GM18519 (cell line): ENCODE results near the gene GRHPR.
"Not testable (repeated sequence)": the region's sequence is repeated elsewhere in the genome, so short reads cannot be mapped to it uniquely, and the experiment has no call there.

Experiments
- ATAC-seq: cut with Tn5 transposase; IDR thresholded peaks from one replicate; pipeline ENCODE4 v1.9.1; 2021; ENCODE audit warnings: mild to moderate bottlenecking, moderate library complexity; ENCODE audit not compliant: unreplicated experiment, low FRiP score

The GRHPR gene

GRCh38 chr9:37474438-37474837, 51.9 kb downstream of the GRHPR start:
- ATAC-seq = no peak

DNA sequence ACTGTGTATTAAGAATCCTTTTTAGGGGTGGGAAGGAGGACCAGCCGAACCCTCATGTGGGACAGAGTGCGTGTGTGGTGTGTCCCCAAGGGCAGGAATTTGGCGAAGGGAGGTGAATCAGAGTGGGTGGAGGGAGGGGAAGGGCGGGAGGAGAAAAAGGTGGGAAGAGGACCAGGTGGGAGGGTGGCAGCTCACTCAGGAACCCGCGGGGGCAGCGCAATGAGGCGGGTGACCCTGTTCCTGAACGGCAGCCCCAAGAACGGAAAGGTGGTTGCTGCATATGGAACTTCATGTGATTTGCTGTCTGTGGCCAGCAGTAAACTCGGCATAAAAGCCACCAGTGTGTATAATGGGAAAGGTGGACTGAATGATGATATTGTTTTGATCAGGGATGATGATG, 54.4 kb downstream of the GRHPR start:
- ATAC-seq = no peak

DNA sequence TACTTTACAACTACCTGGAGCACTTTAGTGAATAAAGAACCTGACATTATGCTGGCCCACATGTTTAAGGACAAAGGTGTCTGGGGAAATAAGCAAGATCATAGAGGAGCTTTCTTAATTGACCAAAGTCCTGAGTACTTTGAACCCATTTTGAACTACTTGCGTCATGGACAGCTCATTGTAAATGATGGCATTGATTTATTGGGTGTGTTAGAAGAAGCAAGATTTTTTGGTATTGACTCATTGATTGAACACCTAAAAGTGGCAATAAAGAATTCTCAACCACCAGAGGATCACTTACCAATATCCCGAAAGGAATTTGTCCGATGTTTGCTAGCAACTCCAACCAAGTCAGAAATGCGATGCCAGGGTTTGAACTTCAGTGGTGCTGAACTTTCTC, 54.9 kb downstream of the GRHPR start:
- not testable (repeated sequence) for ATAC-seq

DNA sequence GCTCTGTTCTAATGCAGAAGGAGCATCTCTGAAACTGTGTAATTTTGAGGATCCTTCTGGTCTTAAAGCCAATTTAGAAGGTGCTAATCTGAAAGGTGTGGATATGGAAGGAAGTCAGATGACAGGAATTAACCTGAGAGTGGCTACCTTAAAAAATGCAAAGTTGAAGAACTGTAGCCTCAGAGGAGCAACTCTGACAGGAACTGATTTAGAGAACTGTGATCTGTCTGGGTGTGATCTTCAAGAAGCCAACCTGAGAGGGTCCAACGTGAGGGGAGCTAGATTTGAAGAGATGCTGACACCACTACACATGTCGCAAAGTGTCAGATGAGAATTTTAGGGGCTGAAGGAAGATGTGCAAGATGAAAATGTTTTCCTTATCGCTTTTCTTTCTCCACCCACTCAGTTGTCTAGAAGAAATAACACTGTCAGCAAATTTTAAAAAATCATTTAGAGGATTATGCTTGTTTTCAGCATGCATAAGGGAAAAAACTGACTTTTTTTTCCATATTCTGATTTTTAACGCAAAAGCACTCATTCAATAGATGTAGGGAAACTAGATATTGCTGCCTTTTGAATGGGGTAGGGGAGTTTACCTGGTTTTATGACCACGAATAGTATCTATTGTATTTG, 55.6 kb downstream of the GRHPR start:
- not testable (repeated sequence) for ATAC-seq

DNA sequence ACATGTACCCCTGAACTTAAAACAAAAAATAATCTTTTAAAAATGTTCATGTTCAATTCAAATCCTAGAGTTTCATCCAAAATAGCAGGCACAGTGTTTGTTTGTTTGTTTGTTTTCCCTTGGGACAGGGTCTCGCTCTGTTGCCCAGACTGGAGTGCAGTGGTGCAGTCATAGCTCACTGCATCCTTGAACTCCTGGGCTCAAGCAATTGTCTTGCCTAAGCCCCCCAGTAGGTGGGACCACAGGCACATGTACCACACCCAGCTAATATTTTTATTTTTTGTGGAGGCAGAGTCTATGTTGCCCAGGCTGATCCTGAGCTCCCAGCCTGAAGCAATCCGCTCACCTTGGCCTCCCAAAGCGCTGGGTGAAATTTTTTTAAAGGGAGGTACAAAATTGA, 58.3 kb downstream of the GRHPR start:
- ATAC-seq = no peak

- peak; percentile 93 for ATAC-seq
Observed at GRCh38 chr9:37485389-37486255, 63.1 kb downstream of the GRHPR start, which contains the start of gene POLR1E. TSS of gene POLR1E (plus strand) at chr9:37485948. CDS start at chr9:37486048, 100 bp downstream.

DNA sequence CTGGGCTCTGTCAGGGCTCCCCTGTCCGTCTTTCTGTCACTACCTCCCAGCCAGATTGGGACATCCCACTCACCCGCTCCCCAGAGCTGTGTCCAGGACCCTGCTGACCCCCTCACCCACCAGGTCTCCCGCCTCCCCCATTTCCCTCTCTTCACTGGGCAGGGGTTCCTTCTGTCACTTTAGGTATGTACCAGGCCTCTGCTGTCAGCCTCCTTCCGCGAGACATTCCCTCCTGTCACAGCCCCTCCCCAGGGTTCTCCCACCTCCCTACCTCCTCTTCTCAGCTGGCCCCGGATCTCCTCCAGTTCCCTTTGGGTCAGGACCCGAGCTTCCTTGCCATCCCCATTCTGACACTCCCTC, 63.7 kb downstream of the GRHPR start:
- no peak for ATAC-seq
